Right lobe of liver (tissue), 6 donors: ENCODE results near the gene MAEL. TPM values are rescaled to one million over a fixed set of nuclear protein-coding genes. Genes with fewer than 3 reads are reported as not detected.

Source experiments
- ATAC-seq, 4 donors: fragments of 200-7000 bp; cut with Tn5 transposase; one replicate each; pipeline ENCODE4 v1.9.1; 2020; ENCODE audit warnings: mild to moderate bottlenecking in 4 of 4, moderate library complexity in 4 of 4
- DNase-seq, 3 donors: peaks; one replicate each; pipeline ENCODE4 v3.0.0-alpha.2; 2020
- H3K27ac ChIP-seq, 3 donors: fragments of 200-600 bp; one replicate each; pipeline ENCODE4 v1.8.0; 2022
- H3K27me3 ChIP-seq, 2 donors: fragments of 200-600 bp; one replicate each; pipeline ENCODE4 v1.8.0; 2022
- H3K36me3 ChIP-seq, 4 donors: fragments of 200-600 bp; sonication (generic) in 1 of 4; one replicate each; pipeline versions ENCODE4 v1.5.1 to v1.8.0; 2017 to 2022; ENCODE audit warnings: control low read depth in 1 of 4
- H3K4me1 ChIP-seq, 4 donors: fragments of 200-600 bp; sonication (generic) in 1 of 4; one replicate each; pipeline versions ENCODE4 v1.5.1 to v1.8.0; 2017 to 2022; ENCODE audit warnings: control low read depth in 1 of 4
- H3K4me3 ChIP-seq, 3 donors: fragments of 200-600 bp; one replicate each; pipeline ENCODE4 v1.8.0; 2022
- H3K9me3 ChIP-seq, 4 donors: fragments of 200-600 bp; sonication (generic) in 1 of 4; one replicate each; pipeline versions ENCODE4 v1.5.1 to v1.8.0; 2017 to 2022; ENCODE audit warnings: control low read depth in 1 of 4
- CTCF ChIP-seq, 4 donors: fragments of 200-600 bp in 3 of 4; fragments of 450-650 bp in 1 of 4; IDR thresholded peaks; one replicate each; pipeline versions ENCODE4 v1.5.1 to v1.8.0; 2016 to 2022; ENCODE audit warnings: antibody characterized with exemption in 4 of 4, mild to moderate bottlenecking in 2 of 4
- POLR2A ChIP-seq: fragments of 450-650 bp; IDR thresholded peaks from one replicate; pipeline ENCODE4 v1.6.1; 2017; ENCODE audit warnings: antibody characterized with exemption, mild to moderate bottlenecking
- WGBS: methylation state at CpG from one replicate; pipeline ENCODE4 v1.1.6; 2018; ENCODE audit warnings: low coverage, low lambda C conversion rate; ENCODE audit not compliant: insufficient coverage; ENCODE audit errors: missing lambda C conversion rate; 5-methylcytosine and 5-hydroxymethylcytosine counted together
- intact Hi-C, 2 donors: fragments of 100-400 bp; cut with DNase I; formaldehyde crosslinking; loops; one replicate each; pipeline versions ENCODE4 v1.11.2 to v1.14.1; 2022
- total RNA-seq, 6 experiments: library from RNA; depleted of rRNA in 2 of 6; stranded (reverse); fragments of >200 nt in 2 of 6; fragmentation: NEBNext Ultra II Directional in 3 of 6; extraction: Animal tissue kit (Norgen Biotek cat#: 25700) in 3 of 6; gene quantifications; one replicate each; pipeline versions ENCODE4 v1.1.0 to v1.2.4, GENCODE V29; 2016 to 2023
- donor health status: DM: no; HTN: yes; CAD: no.
- donor health status: DM: no; HTN: no; CAD: no.
- donor health status: DM: no; HTN: no; CAD: no.
- donor health status: DM: no; HTN: yes; CAD: no.
- donor health status: DM: no; HTN: yes; CAD: no.

Gene MAEL
- total RNA-seq, 6 experiments from 2014 or later: 0.15 TPM; not detected in 5

GRCh38 chr1:166948856-166949350 lies 40.2 kb upstream of the MAEL start:
- Histone ChIP-seq H3K4me3 (no peak overlapping the region), H3K27ac (no peak overlapping the region), H3K27me3 (no peaks in the 10 kb centered on the region), H3K9me3 (no peaks in the 10 kb centered on the region), H3K4me1 (peaks cover 0 to 6% (median 0%) of the 10 kb centered on the region in 4 donors), H3K36me3 (no peaks in the 10 kb centered on the region)
- ATAC-seq (peak in 3 of 4 donors; percentile 36 to 79 (median 38)), DNase-seq (no peak)
- WGBS: 53% methylated on average over 2 of the region's 2 CpGs
- intact Hi-C loops: no loop called here
- TF ChIP-seq POLR2A (no peak), CTCF (IDR thresholded peaks at IDR 0.05) (no peak)

- DNase-seq (no peak), ATAC-seq (no peak)
- TF ChIP-seq CTCF (IDR thresholded peaks at IDR 0.05) (no peak), POLR2A (no peak)
- H3K4me3 ChIP-seq: no peak overlapping the region
- peaks cover 0 to 6% (median 0%) of the 10 kb centered on the region in 4 donors for H3K4me1 ChIP-seq
- WGBS: 89% methylated on average over 2 of the region's 2 CpGs
- no peaks in the 10 kb centered on the region for H3K27me3 ChIP-seq
- intact Hi-C loops: no loop called here
- no peak overlapping the region for H3K27ac ChIP-seq
- H3K9me3 ChIP-seq: no peaks in the 10 kb centered on the region
- H3K36me3 ChIP-seq: no peaks in the 10 kb centered on the region
Measured at GRCh38 chr1:166950156-166950555, 38.9 kb upstream of the MAEL start.

- TF ChIP-seq POLR2A: no peak
- no peak for TF ChIP-seq CTCF (IDR thresholded peaks at IDR 0.05)
- ATAC-seq: no peak
- 100% methylated on average over 2 of the region's 2 CpGs for WGBS
Measured at GRCh38 chr1:166951050-166951449, 38.0 kb upstream of the MAEL start.

GRCh38 chr1:166952002-166952746 lies 36.9 kb upstream of the MAEL start:
- no peaks in the 10 kb centered on the region for H3K27me3 ChIP-seq
- peaks cover 0 to 6% (median 0%) of the 10 kb centered on the region in 4 donors for H3K4me1 ChIP-seq
- peak; percentile 56 to 78 (median 59) for ATAC-seq
- H3K9me3 ChIP-seq: no peaks in the 10 kb centered on the region
- H3K4me3 ChIP-seq: no peak overlapping the region
- H3K27ac ChIP-seq: no peak overlapping the region
- DNase-seq: no peak
- TF ChIP-seq POLR2A (no peak), CTCF (IDR thresholded peaks at IDR 0.05) (no peak)
- WGBS: 54% methylated on average over 4 of the region's 4 CpGs
- H3K36me3 ChIP-seq: no peaks in the 10 kb centered on the region
- intact Hi-C loops: no loop called here

More at GRCh38 chr1:166951050-166951449, 38.0 kb upstream of the MAEL start:
- H3K27ac ChIP-seq: no peak overlapping the region
- intact Hi-C loops: no loop called here
- H3K9me3 ChIP-seq: no peaks in the 10 kb centered on the region
- peaks cover 0 to 6% (median 0%) of the 10 kb centered on the region in 4 donors for H3K4me1 ChIP-seq
- DNase-seq: no peak
- no peaks in the 10 kb centered on the region for H3K27me3 ChIP-seq
- no peaks in the 10 kb centered on the region for H3K36me3 ChIP-seq
- H3K4me3 ChIP-seq: no peak overlapping the region
